Naive thymus-derived CD4-positive, alpha-beta T cell (primary cell): ENCODE results near the gene PEX10. TPM values are rescaled to one million over a fixed set of nuclear protein-coding genes. Genes with fewer than 3 reads are reported as not detected.

ENCODE experiments used
- ATAC-seq: fragments of 150-1000 bp; cut with Tn5 transposase; 2 replicates; pipeline ENCODE4 v1.10.0; 2021; ENCODE audit warnings: mild to moderate bottlenecking, moderate library complexity
- CTCF ChIA-PET: fragments of 350-600 bp; sonication (Branson Sonifier 250); formaldehyde crosslinking; loops from one replicate; lab custom pipeline; 2021; ENCODE audit warnings: antibody characterized with exemption; lab: Charles Lee
- POLR2A ChIA-PET: fragments of 350-600 bp; sonication (Branson Sonifier 250); formaldehyde crosslinking; loops from one replicate; lab custom pipeline; 2021; ENCODE audit warnings: antibody characterized with exemption, inconsistent platforms; lab: Charles Lee
- DNase-seq, 9 donors: peaks; one replicate each; pipeline versions ENCODE4 v3.0.0 to v3.0.0-alpha.2; 2020 to 2022; ENCODE audit warnings: mixed read lengths in 1 of 9
- H3K27ac ChIP-seq: one replicate; pipeline ENCODE4 v1.7.0; 2013; ENCODE audit warnings: mild to moderate bottlenecking, low read depth, low read length, moderate library complexity
- H3K27me3 ChIP-seq, 2 donors: one replicate each; pipeline ENCODE4 v1.7.0; 2013; ENCODE audit warnings: low read length in 2 of 2, mild to moderate bottlenecking in 2 of 2, moderate library complexity in 2 of 2; ENCODE audit not compliant: control insufficient read depth in 2 of 2, insufficient read depth in 2 of 2
- H3K36me3 ChIP-seq, 3 experiments: 1 replicate in 2 of 3; 2 replicates in 1 of 3; pipeline ENCODE4 v1.7.0; 2013; ENCODE audit warnings: low read length in 3 of 3, mild to moderate bottlenecking in 3 of 3, moderate library complexity in 1 of 3; ENCODE audit not compliant: insufficient read depth in 3 of 3, control insufficient read depth in 2 of 3
- H3K4me1 ChIP-seq, 2 donors: one replicate each; pipeline ENCODE4 v1.7.0; 2013; ENCODE audit warnings: low read length in 2 of 2, mild to moderate bottlenecking in 2 of 2, moderate library complexity in 1 of 2; ENCODE audit not compliant: control insufficient read depth in 2 of 2, insufficient read depth in 2 of 2
- H3K4me3 ChIP-seq: 2 replicates; pipeline ENCODE4 v1.7.0; 2013; ENCODE audit warnings: mild to moderate bottlenecking, low read length
- H3K9me3 ChIP-seq, 3 experiments: 1 replicate in 2 of 3; 2 replicates in 1 of 3; pipeline ENCODE4 v1.7.0; 2013; ENCODE audit warnings: low read length in 3 of 3; ENCODE audit not compliant: control insufficient read depth in 2 of 3
- H3K27ac Mint-ChIP-seq, 9 donors: one replicate each; pipeline ENCODE4 v1.8.0; 2020 to 2022; ENCODE audit warnings: mixed read lengths in 9 of 9, mild to moderate bottlenecking in 8 of 9, moderate library complexity in 5 of 9, inconsistent platforms in 2 of 9
- H3K27me3 Mint-ChIP-seq, 5 donors: one replicate each; pipeline ENCODE4 v1.8.0; 2021 to 2022; ENCODE audit warnings: mixed read lengths in 5 of 5, mild to moderate bottlenecking in 1 of 5
- H3K36me3 Mint-ChIP-seq, 5 donors: one replicate each; pipeline ENCODE4 v1.8.0; 2020 to 2022; ENCODE audit warnings: mixed read lengths in 5 of 5, mild to moderate bottlenecking in 3 of 5, inconsistent platforms in 1 of 5
- H3K4me1 Mint-ChIP-seq, 7 donors: one replicate each; pipeline ENCODE4 v1.8.0; 2020 to 2022; ENCODE audit warnings: mixed read lengths in 7 of 7, mild to moderate bottlenecking in 3 of 7, inconsistent platforms in 1 of 7
- H3K4me3 Mint-ChIP-seq, 10 donors: one replicate each; pipeline ENCODE4 v1.8.0; 2020 to 2022; ENCODE audit warnings: mild to moderate bottlenecking in 10 of 10, mixed read lengths in 10 of 10, moderate library complexity in 6 of 10, inconsistent platforms in 2 of 10
- H3K9me3 Mint-ChIP-seq, 11 donors: one replicate each; pipeline ENCODE4 v1.8.0; 2020 to 2022; ENCODE audit warnings: mixed read lengths in 11 of 11, mild to moderate bottlenecking in 4 of 11, inconsistent platforms in 1 of 11, moderate library complexity in 1 of 11
- intact Hi-C, 2 donors: fragments of 100-400 bp; cut with micrococcal nuclease; formaldehyde crosslinking; loops; one replicate each; pipeline ENCODE4 v1.15.1; 2023
- polyA plus RNA-seq, 2 donors: library from polyadenylated mRNA; unstranded; fragments of 300-500 nt; fragmentation: Illumina TruSeq; gene quantifications; one replicate each; pipeline ENCODE4 v1.2.3, GENCODE V29; 2021
- total RNA-seq, 6 experiments: library from RNA in 5 of 6; stranded (reverse) in 5 of 6; gene quantifications; 1 replicate in 5 of 6; 2 replicates in 1 of 6; pipeline ENCODE4 v1.2.3 and lab custom pipeline; 2021 to 2026

Gene PEX10
- total and polyA plus RNA-seq, 7 experiments from 2014 or later = 8.7 to 14.9 (median 11.4) TPM

DNA sequence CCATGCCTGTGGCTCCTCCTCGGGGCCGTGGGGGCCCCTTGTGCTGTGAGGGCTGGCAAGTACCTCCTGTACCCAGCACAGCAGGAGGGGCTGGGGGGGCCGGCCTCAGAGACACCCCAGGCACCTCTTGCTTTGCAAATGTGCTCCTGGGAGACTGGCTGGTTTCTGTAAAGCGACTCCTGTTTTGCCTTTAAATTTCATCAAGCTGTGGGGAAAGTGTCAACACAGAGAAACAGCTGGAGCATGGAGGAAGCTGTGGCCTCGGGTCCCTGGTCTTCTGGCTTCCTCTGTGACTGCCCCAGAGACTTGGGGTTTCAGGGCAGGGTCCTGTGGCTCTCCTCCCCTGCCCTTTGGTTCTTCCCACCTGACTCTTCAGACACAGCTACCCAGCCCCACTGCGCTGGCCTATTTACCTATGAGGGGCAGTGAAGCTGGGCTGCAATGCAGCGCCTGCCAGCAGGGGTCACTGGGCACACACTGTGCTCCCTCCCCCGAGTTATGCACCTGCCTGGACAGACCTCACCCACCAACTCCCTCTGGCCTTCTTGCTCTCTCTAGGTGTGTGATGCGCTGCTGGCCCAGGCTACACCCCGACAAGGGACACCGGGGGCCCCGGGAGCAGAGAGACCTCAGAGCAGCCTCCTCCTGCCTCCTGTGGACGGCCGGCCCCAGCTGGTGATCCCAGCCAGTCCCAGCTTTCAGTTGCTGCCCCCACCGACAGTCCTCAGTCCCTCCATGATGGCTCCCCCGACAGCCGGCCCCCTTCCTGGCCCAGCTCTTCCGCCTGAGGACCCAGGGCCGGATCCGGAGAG lies 17.6 kb upstream of the PEX10 start:
- Histone ChIP-seq H3K4me1 (no peaks in the 10 kb centered on the region), H3K27ac (no peak overlapping the region), H3K27me3 (no peaks in the 10 kb centered on the region), H3K36me3 (no peaks in the 10 kb centered on the region), H3K4me3 (no peak overlapping the region), H3K9me3 (peaks cover 0 to 6% (median 0%) of the 10 kb centered on the region in 3 experiments)
- POLR2A ChIA-PET = interaction anchor here (1.0 kb wide), 1 partner anchor 15 kb away, joined by 3 read pairs; no protein-coding TSS in a partner anchor
- peaks cover 0 to 6% (median 0%) of the 10 kb centered on the region in 11 donors for H3K9me3 Mint-ChIP-seq
- H3K4me3 Mint-ChIP-seq = no peak overlapping the region
- peaks cover 0 to 3% (median 0%) of the 10 kb centered on the region in 5 donors for H3K36me3 Mint-ChIP-seq
- ATAC-seq = no peak
- H3K4me1 Mint-ChIP-seq = peaks cover 0 to 3% (median 0%) of the 10 kb centered on the region in 7 donors
- no peak for DNase-seq
- CTCF ChIA-PET = no interaction called here
- H3K27ac Mint-ChIP-seq = no peak overlapping the region
- intact Hi-C loops = no loop called here
- H3K27me3 Mint-ChIP-seq = no peaks in the 10 kb centered on the region

DNA sequence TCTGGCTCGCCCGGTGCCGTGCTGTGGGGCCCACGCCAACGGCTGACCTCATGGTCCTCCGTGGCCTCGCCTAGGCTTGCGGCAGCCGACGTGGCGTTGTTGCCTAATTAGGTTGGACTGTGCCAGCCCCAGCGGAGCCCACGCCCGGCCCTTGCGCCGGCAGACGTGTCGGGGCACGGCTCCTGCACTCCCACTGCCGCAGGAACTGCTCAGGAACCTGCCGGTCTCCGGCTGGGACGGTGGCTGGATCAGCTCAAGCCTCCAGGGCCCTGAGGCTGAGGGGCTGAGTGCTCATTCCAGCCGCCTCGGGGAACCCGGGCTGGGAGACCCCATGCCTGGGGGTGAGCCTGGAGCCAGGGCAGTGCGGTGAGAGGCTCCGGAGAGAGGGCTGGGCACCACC lies 16.1 kb upstream of the PEX10 start:
- POLR2A ChIA-PET = interaction anchor here (0.7 kb wide), 1 partner anchor 119 kb away, joined by 5 read pairs; no protein-coding TSS in a partner anchor
- no peak overlapping the region for H3K27ac ChIP-seq
- H3K27ac Mint-ChIP-seq = no peak overlapping the region
- H3K9me3 Mint-ChIP-seq = peaks cover 0 to 6% (median 0%) of the 10 kb centered on the region in 11 donors
- peaks cover 0 to 3% (median 0%) of the 10 kb centered on the region in 7 donors for H3K4me1 Mint-ChIP-seq
- H3K27me3 ChIP-seq = no peaks in the 10 kb centered on the region
- CTCF ChIA-PET = no interaction called here
- ATAC-seq = no peak
- no peak overlapping the region for H3K4me3 Mint-ChIP-seq
- intact Hi-C loops = no loop called here
- no peaks in the 10 kb centered on the region for H3K27me3 Mint-ChIP-seq
- no peaks in the 10 kb centered on the region for H3K4me1 ChIP-seq
- no peak for DNase-seq
- H3K36me3 ChIP-seq = no peaks in the 10 kb centered on the region
- H3K4me3 ChIP-seq = no peak overlapping the region
- H3K36me3 Mint-ChIP-seq = peaks cover 0 to 3% (median 0%) of the 10 kb centered on the region in 5 donors
- peaks cover 0 to 6% (median 0%) of the 10 kb centered on the region in 3 experiments for H3K9me3 ChIP-seq

DNA sequence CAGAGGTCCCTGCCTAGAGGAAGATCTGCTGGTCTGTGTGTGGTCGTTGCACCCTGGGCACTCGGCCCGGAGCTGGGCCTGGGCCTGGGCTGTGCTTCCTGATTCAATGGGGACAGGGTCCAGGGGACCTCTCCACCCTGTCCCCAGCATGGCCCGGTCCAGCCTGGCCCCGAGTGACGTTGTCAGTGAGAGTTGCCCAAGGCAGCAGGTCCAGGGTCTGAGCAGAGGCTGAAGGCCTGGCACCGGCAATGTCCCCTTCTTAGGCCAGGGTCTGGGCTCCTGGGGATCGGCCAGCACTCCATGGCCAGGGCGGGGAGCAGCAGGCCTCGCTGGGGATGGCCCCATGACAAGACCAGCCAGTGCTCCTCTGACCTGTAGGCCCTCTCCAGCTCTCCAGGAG lies 15.6 kb upstream of the PEX10 start:
- Mint-ChIP-seq H3K36me3 (peaks cover 0 to 3% (median 0%) of the 10 kb centered on the region in 5 donors), H3K9me3 (peaks cover 0 to 8% (median 0%) of the 10 kb centered on the region in 11 donors), H3K27ac (no peak overlapping the region), H3K27me3 (no peaks in the 10 kb centered on the region), H3K4me1 (peaks cover 0 to 3% (median 0%) of the 10 kb centered on the region in 7 donors), H3K4me3 (no peak overlapping the region)
- intact Hi-C loops = no loop called here
- Histone ChIP-seq H3K27me3 (no peaks in the 10 kb centered on the region), H3K9me3 (peaks cover 0 to 6% (median 0%) of the 10 kb centered on the region in 3 experiments), H3K36me3 (no peaks in the 10 kb centered on the region), H3K27ac (no peak overlapping the region), H3K4me1 (no peaks in the 10 kb centered on the region), H3K4me3 (no peak overlapping the region)
- ChIA-PET POLR2A (no interaction called here), CTCF (no interaction called here)
- ATAC-seq (no peak), DNase-seq (no peak)

DNA sequence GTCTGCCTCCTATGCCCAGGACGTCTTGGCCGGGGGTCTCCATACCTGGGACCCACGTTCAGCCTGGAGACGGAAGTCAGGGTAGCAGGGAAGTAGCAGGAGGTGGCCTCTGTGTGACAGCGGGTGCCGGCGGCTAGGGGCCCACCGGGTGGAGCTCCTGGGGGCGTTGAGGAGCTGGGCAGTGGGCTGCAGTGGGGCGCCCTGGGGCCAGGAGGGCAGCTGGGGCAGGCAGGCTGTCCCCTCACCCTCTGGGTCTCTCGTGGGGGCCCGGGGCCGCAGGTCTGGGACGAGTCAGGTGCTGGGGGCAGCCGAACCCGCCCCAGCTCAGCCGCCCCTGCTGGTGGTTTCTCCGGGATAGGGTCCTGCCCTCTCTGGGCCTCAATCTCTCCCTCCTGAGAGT lies 14.7 kb upstream of the PEX10 start:
- CTCF ChIA-PET = no interaction called here
- H3K36me3 ChIP-seq = no peaks in the 10 kb centered on the region

DNA sequence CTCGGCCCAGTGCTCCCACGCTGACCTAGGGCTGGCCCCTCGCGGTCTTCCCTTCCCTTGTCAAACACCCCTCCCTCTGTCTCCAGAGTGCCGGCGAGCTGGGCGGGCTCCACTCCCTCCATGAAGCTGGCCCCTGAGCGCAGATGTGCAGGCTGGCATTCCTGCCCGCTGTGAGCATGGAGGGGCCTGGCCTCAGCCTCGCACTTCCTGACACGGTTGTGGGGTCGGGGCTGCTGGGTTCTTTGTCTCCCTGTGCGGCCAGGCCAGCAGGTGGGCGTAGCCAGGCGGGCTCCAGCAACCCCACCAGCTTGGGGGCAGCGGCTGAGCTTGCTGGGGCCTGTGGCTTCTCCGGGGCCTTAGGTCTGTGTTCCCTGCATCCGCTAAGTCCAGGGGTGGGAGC lies 14.2 kb upstream of the PEX10 start:
- Histone ChIP-seq H3K9me3 (peaks cover 0 to 6% (median 0%) of the 10 kb centered on the region in 3 experiments), H3K4me3 (no peak overlapping the region), H3K27me3 (no peaks in the 10 kb centered on the region), H3K4me1 (no peaks in the 10 kb centered on the region), H3K36me3 (no peaks in the 10 kb centered on the region), H3K27ac (no peak overlapping the region)
- no peak overlapping the region for H3K27ac Mint-ChIP-seq
- no peak for ATAC-seq
- intact Hi-C loops = no loop called here
- peaks cover 0 to 3% (median 0%) of the 10 kb centered on the region in 7 donors for H3K4me1 Mint-ChIP-seq
- no peak overlapping the region for H3K4me3 Mint-ChIP-seq
- H3K36me3 Mint-ChIP-seq = peaks cover 0 to 3% (median 0%) of the 10 kb centered on the region in 5 donors
- DNase-seq = no peak
- CTCF ChIA-PET = no interaction called here
- no peaks in the 10 kb centered on the region for H3K27me3 Mint-ChIP-seq
- POLR2A ChIA-PET = no interaction called here
- peaks cover 0 to 11% (median 0%) of the 10 kb centered on the region in 11 donors for H3K9me3 Mint-ChIP-seq

More for the DNA sequence above, 14.7 kb upstream of the PEX10 start:
- peaks cover 0 to 6% (median 0%) of the 10 kb centered on the region in 3 experiments for H3K9me3 ChIP-seq
- Mint-ChIP-seq H3K9me3 (peaks cover 0 to 11% (median 0%) of the 10 kb centered on the region in 11 donors), H3K27ac (no peak overlapping the region), H3K4me3 (no peak overlapping the region), H3K4me1 (peaks cover 0 to 3% (median 0%) of the 10 kb centered on the region in 7 donors), H3K36me3 (peaks cover 0 to 3% (median 0%) of the 10 kb centered on the region in 5 donors), H3K27me3 (no peaks in the 10 kb centered on the region)
- POLR2A ChIA-PET = no interaction called here
- no peaks in the 10 kb centered on the region for H3K4me1 ChIP-seq
- DNase-seq (no peak), ATAC-seq (no peak)
- H3K27me3 ChIP-seq = no peaks in the 10 kb centered on the region
- intact Hi-C loops = no loop called here
- H3K27ac ChIP-seq = no peak overlapping the region
- H3K4me3 ChIP-seq = no peak overlapping the region

DNA sequence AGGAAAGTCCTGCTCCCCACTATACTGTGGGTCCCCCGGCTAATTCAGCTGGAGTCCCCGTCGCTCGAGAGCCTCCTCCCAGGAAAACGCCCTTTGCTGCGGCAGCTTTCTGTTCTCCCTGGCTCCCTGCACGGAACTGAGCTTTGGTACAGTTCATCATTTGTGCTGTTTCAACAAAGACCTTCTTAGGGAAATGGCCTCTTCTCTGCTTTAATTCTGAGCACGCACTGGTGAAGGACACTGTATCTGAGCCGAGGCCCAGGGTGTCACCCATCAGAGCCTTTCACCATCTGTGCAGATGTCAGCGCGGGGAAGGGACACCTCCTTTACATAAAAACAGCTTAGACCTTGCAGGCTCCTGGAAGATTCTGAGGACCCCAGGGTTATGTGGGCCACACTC lies 13.5 kb upstream of the PEX10 start:
- ChIA-PET POLR2A (no interaction called here), CTCF (no interaction called here)
- H3K27me3 ChIP-seq = no peaks in the 10 kb centered on the region
- H3K4me3 ChIP-seq = no peak overlapping the region
- Mint-ChIP-seq H3K27me3 (no peaks in the 10 kb centered on the region), H3K27ac (no peak overlapping the region), H3K9me3 (peaks cover 0 to 11% (median 0%) of the 10 kb centered on the region in 11 donors), H3K4me1 (peaks cover 0 to 3% (median 0%) of the 10 kb centered on the region in 7 donors), H3K36me3 (no peaks in the 10 kb centered on the region), H3K4me3 (no peak overlapping the region)
- H3K27ac ChIP-seq = no peak overlapping the region
- H3K36me3 ChIP-seq = no peaks in the 10 kb centered on the region
- intact Hi-C loops = no loop called here
- DNase-seq = no peak
- H3K4me1 ChIP-seq = no peaks in the 10 kb centered on the region
- ATAC-seq = no peak
- peaks cover 0 to 6% (median 0%) of the 10 kb centered on the region in 3 experiments for H3K9me3 ChIP-seq
